SU-DHL-6 (cell line): Measurements from ENCODE around the gene EPC1.

Experiments used
- H2AFZ ChIP-seq: fragments of 200-600 bp; sonication (generic); 2 replicates; pipeline ENCODE4 v1.6.1; 2014; ENCODE audit warnings: low read depth, mild to moderate bottlenecking, moderate library complexity, mixed read lengths, antibody characterized with exemption, low read length; ENCODE audit not compliant: severe bottlenecking
- H3F3A ChIP-seq: fragments of 200-600 bp; shearing (Covaris generic); 2 replicates; pipeline ENCODE4 v1.6.0; 2016; ENCODE audit warnings: antibody characterized with exemption, mild to moderate bottlenecking; ENCODE audit not compliant: insufficient read depth
- H3K27ac ChIP-seq: fragments of 200-600 bp; sonication (generic); 2 replicates; pipeline ENCODE4 v1.5.1; 2016; ENCODE audit warnings: low read depth, mild to moderate bottlenecking, low read length, moderate library complexity, mixed read lengths
- H3K27me3 ChIP-seq: fragments of 200-600 bp; sonication (generic), shearing (Covaris generic); 2 replicates; pipeline ENCODE4 v1.6.0; 2014; ENCODE audit warnings: mild to moderate bottlenecking, low read length
- H3K36me3 ChIP-seq: fragments of 200-600 bp; sonication (generic); 2 replicates; pipeline ENCODE4 v1.6.1; 2014; ENCODE audit warnings: mild to moderate bottlenecking, low read length, mixed read lengths
- H3K4me2 ChIP-seq: fragments of 300-600, 200-600 bp; shearing (Covaris generic), sonication (generic); 2 replicates; pipeline ENCODE4 v1.6.0; 2014; ENCODE audit warnings: low read length, low read depth, mild to moderate bottlenecking; ENCODE audit not compliant: poor library complexity, severe bottlenecking
- H3K4me3 ChIP-seq: fragments of 200-600 bp; sonication (generic); 2 replicates; pipeline ENCODE4 v1.5.1; 2014; ENCODE audit warnings: antibody characterized with exemption, low read length, mild to moderate bottlenecking, mixed read lengths; ENCODE audit not compliant: insufficient read depth, poor library complexity, severe bottlenecking
- H3K79me2 ChIP-seq: fragments of 200-600 bp; sonication (generic); 2 replicates; pipeline ENCODE4 v1.6.1; 2014; ENCODE audit warnings: mild to moderate bottlenecking, low read length, moderate library complexity; ENCODE audit not compliant: insufficient read depth
- H3K9ac ChIP-seq: fragments of 200-600 bp; sonication (generic); 2 replicates; pipeline ENCODE4 v1.7.0; 2014; ENCODE audit warnings: mild to moderate bottlenecking, low read length
- H3K9me2 ChIP-seq: fragments of 200-600 bp; sonication (generic); replicated peaks from 2 replicates; pipeline ENCODE4 v1.6.1; 2014; ENCODE audit warnings: low read length; ENCODE audit not compliant: insufficient read depth
- H3K9me3 ChIP-seq: fragments of 200-600 bp; sonication (generic); 2 replicates; pipeline ENCODE4 v1.6.1; 2014; ENCODE audit warnings: low read length, mixed read lengths; ENCODE audit not compliant: insufficient read depth
- H4K20me1 ChIP-seq: fragments of 200-600 bp; sonication (generic); 2 replicates; pipeline ENCODE4 v1.6.1; 2014; ENCODE audit warnings: low read depth, mild to moderate bottlenecking, antibody characterized with exemption, low read length, moderate library complexity, mixed read lengths
- EZH2phosphoT487 ChIP-seq: fragments of 200-600 bp; sonication (generic), shearing (Covaris generic); conservative IDR thresholded peaks from 2 replicates; pipeline ENCODE4 v1.6.1; 2018; ENCODE audit warnings: mild to moderate bottlenecking, antibody characterized with exemption, low read length, moderate library complexity, mixed read lengths
- TF ChIP-seq, protein P1 (sequence below): fragments of 200-600 bp; sonication (generic); IDR thresholded peaks from one replicate; pipeline ENCODE4 v1.5.1; 2017; ENCODE audit warnings: antibody characterized with exemption, mild to moderate bottlenecking, low read length, moderate library complexity; ENCODE audit not compliant: insufficient read depth, poor library complexity, severe bottlenecking

EPC1 gene

DNA sequence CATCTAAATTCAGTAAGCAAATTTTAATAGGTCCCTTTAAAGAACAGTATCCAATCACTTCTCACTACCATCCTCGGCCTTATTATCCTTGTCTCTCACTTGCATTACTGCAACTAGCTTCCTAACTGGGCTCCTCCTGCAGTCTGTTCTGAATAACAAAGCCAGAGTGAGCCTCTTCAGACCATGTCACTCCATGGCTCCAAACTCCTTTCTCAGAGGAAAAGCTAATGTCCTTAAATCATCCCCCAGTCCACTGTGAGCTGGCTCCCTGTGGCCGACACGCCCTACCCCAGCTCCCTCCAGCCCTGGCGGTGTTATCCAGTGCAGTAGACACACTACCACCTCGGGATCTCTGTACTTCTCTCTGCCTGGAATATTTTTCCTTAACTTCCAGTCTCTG lies 80.0 kb downstream of the EPC1 start:
- H3K4me3 ChIP-seq, result no peak overlapping the region
- H4K20me1 ChIP-seq, result no peaks in the 10 kb centered on the region
- no peak overlapping the region for H3K9ac ChIP-seq
- no peaks in the 10 kb centered on the region for H3K79me2 ChIP-seq
- H3K4me2 ChIP-seq, result no peak overlapping the region
- TF ChIP-seq, protein P1, sequence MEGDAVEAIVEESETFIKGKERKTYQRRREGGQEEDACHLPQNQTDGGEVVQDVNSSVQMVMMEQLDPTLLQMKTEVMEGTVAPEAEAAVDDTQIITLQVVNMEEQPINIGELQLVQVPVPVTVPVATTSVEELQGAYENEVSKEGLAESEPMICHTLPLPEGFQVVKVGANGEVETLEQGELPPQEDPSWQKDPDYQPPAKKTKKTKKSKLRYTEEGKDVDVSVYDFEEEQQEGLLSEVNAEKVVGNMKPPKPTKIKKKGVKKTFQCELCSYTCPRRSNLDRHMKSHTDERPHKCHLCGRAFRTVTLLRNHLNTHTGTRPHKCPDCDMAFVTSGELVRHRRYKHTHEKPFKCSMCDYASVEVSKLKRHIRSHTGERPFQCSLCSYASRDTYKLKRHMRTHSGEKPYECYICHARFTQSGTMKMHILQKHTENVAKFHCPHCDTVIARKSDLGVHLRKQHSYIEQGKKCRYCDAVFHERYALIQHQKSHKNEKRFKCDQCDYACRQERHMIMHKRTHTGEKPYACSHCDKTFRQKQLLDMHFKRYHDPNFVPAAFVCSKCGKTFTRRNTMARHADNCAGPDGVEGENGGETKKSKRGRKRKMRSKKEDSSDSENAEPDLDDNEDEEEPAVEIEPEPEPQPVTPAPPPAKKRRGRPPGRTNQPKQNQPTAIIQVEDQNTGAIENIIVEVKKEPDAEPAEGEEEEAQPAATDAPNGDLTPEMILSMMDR, result no peak
- no peak for TF ChIP-seq EZH2phosphoT487
- H3K36me3 ChIP-seq, result peaks cover 36% of the 10 kb centered on the region
- H3K27me3 ChIP-seq, result no peaks in the 10 kb centered on the region
- H3K9me2 ChIP-seq, result no peaks in the 10 kb centered on the region
- H3K27ac ChIP-seq, result no peak overlapping the region
- no peaks in the 10 kb centered on the region for H3K9me3 ChIP-seq
- H2AFZ ChIP-seq, result no peak overlapping the region
- 0 out of 2 replicates have a peak, but pooled peaks cover 4% of the 10 kb centered on the region for H3F3A ChIP-seq

DNA sequence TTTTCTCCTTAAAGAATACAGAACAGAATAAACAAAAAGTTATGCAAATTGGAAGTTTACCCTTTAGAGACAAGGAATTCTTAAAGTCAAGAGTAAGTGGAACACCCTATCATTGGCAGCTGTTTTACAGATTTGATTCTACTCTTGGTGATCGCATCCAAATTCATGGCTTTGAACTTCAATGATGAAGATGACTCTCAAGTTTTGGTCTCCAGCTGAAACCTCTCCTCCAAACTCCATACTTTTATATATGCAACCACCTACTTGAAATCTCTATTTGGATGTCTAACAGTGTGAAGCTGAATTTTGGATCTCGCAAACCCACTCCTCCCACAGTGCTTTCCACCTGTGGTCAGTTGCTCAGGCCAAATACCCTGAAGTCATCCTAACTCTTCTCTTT lies 80.4 kb downstream of the EPC1 start:
- H3F3A ChIP-seq, result 0 out of 2 replicates have a peak, but pooled peaks cover 4% of the 10 kb centered on the region
- H3K4me2 ChIP-seq, result no peak overlapping the region

DNA sequence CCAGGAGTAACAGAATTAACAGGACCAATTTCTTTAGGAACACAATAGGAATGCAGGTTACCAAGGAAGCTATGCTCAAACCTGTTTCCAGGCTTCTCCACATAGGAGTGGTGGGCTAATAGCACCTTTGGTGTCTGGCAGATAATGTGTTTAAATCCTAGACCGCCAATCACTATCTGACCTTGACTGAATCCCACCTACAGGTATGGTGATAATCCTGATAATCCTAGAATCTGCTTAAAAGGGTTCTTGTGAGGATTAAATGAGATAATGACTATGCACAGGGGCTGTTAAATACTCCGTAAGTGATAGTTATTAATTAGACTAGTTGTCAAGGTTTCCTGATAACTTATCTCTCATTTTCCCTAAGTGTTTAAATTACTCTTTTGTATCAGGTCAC lies 81.2 kb downstream of the EPC1 start:
- no peak overlapping the region for H3K4me3 ChIP-seq
- H3K79me2 ChIP-seq, result no peaks in the 10 kb centered on the region
- no peak overlapping the region for H2AFZ ChIP-seq
- H3K4me2 ChIP-seq, result no peak overlapping the region
- H3K27me3 ChIP-seq, result no peaks in the 10 kb centered on the region
- no peak overlapping the region for H3K27ac ChIP-seq
- peaks cover 27% of the 10 kb centered on the region for H3K36me3 ChIP-seq
- no peak for TF ChIP-seq EZH2phosphoT487
- TF ChIP-seq, protein P1, result no peak
- no peaks in the 10 kb centered on the region for H3K9me2 ChIP-seq
- H3K9me3 ChIP-seq, result no peaks in the 10 kb centered on the region
- H3K9ac ChIP-seq, result no peak overlapping the region
- no peaks in the 10 kb centered on the region for H4K20me1 ChIP-seq
- H3F3A ChIP-seq, result 0 out of 2 replicates have a peak, but pooled peaks cover 4% of the 10 kb centered on the region

More for the DNA sequence above, 80.4 kb downstream of the EPC1 start:
- Histone ChIP-seq H3K9me2 (no peaks in the 10 kb centered on the region), H3K36me3 (peaks cover 33% of the 10 kb centered on the region), H3K79me2 (no peaks in the 10 kb centered on the region), H2AFZ (no peak overlapping the region), H3K9me3 (no peaks in the 10 kb centered on the region), H3K9ac (no peak overlapping the region), H4K20me1 (no peaks in the 10 kb centered on the region), H3K27ac (no peak overlapping the region), H3K27me3 (no peaks in the 10 kb centered on the region), H3K4me3 (no peak overlapping the region)
- TF ChIP-seq, protein P1, result no peak
- TF ChIP-seq EZH2phosphoT487, result no peak
